Loucy (cell line): ENCODE measurements around the gene MTX3.

Experiments
- CTCF ChIP-seq: fragments of 200-600 bp; sonication (generic); conservative IDR thresholded peaks from 2 replicates; pipeline ENCODE4 v1.5.1; 2014; ENCODE audit warnings: mild to moderate bottlenecking, antibody characterized with exemption, low read length
- EZH2phosphoT487 ChIP-seq: fragments of 200-600 bp; IDR thresholded peaks from 2 replicates; pipeline ENCODE4 v1.6.1; 2018; ENCODE audit warnings: antibody characterized with exemption, mild to moderate bottlenecking, moderate library complexity, borderline replicate concordance

DNA sequence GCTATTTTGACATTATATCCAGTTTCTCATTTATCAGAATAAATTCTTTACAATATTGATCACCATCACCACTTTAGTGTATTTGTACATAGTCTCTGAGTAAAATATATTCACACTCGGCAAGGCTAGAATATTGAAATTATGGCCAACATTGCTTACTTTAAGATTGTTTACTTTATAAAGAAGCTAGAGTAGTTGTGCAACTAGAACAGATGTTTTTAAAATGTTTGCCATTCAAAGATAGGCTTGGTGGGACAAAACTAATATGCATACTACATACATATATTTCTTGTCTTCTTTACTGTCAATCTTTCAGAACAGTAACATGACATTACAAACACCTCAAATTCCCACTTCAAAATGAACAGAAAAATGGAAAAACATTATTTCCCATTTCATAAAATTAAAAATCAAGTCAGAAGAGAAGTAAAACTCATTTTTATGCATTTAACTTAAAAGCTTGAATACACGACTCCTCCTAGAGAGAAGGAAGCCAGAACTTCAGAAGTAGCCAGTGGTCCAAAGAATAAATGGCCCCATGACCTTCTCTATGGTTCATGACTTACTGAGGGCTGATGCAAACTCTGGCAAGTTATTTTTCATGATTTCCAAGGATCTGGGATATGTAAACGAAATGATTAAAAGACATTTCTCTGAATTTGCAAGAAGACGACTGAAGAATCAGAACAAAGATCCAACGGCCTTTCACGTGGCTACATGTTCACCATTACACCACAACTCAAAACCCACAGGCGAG, 14.1 kb downstream of the MTX3 start:
- TF ChIP-seq EZH2phosphoT487 (no peak), CTCF (no peak)
